HL-60/S4 treated with phorbol 12-myristate 13-acetate at 8.2 ng/mL for 4 days and 3 days (cell line): ENCODE results near the gene ARHGEF12.

Source experiments
- in situ Hi-C: fragments of 300-500 bp; cut with MboI; formaldehyde crosslinking; loops from 2 replicates; pipeline ENCODE4 v1.15.0; 2022; ENCODE audit warnings: low sequenced_read_pairs

The ARHGEF12 gene

GRCh38 chr11:120335908-120336640 lies at the start of gene ARHGEF12:
TSS of gene ARHGEF12 (plus strand) at chr11:120336413. CDS start at chr11:120337244, 831 bp downstream.
- in situ Hi-C loops = no loop called here

DNA sequence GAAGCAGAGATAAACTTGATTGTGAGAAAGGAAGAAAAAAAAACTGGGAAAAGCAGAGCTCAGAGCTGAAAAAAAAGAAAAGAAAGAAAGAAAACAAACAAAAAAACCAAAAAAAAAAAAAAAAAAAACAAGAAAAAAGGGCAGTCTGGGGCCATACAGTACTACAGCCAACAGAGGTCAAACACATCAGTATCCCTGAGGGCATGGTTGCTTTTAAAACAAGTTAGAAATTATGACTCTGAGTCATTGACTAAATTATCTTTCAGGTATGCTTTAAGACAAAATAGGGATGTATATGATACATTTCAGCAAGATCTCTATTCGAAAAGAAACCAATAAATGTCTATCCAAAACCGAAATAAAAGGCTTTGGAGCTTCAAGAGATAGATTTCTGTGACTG lies 48.2 kb upstream of the ARHGEF12 start:
- in situ Hi-C loops = no loop called here

- in situ Hi-C loops = no loop called here
Observed at GRCh38 chr11:120289426-120289825, 46.8 kb upstream of the ARHGEF12 start.

DNA sequence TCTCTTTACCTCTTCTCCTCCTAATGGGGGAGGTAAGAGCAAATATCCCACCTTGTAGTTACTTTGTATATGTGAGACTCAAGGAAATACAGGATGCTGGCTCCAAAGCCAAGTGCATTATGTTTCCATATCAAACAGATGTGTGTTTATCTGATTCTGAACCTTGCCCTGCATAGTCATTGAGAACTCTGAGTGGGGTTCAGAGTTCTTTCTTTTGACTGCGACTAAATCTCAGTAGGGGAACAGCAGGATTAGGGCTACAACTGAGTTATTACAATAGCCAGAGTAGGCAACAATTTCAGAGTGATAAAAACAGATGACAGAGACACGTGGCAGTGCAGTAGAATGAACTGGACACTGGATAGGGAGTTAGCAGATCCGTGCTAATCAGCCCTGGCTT lies 45.3 kb upstream of the ARHGEF12 start:
- in situ Hi-C loops = no loop called here

DNA sequence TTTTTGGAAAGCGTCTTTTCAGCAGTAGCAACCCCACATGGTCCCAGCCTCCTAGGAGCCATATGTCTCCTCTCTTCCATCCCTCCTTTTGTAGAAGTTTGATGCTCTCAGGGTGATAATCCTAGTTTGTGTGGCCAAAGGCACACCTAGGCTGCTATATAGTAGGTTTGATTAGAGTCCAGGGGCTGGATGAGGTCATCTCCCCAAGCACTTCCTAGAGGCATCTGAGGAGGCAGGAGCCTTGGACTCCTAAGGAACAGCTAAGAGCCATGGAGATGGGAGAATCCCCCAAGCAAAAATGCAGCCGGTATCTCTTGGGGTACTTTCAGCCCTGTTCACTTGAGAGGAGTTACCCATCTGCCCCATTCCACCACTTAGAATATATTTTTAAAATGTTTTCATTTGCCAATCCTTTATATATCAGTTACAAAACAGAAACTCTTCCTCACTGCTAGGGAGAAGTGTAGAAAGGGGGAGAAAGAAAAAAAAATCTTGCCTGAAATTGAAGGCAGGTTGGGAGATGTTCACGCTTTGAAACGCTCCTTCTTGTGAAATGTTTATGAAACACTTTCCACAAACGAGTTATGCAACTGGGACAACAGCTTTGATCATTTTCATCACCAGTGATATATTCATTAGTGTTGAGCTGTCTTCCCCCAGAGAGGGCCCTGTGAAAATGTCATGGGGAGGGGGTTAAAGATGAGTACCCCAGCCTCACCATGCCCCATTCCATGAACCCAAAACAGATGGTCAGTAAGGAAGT lies 43.0 kb upstream of the ARHGEF12 start:
- in situ Hi-C loops = no loop called here

DNA sequence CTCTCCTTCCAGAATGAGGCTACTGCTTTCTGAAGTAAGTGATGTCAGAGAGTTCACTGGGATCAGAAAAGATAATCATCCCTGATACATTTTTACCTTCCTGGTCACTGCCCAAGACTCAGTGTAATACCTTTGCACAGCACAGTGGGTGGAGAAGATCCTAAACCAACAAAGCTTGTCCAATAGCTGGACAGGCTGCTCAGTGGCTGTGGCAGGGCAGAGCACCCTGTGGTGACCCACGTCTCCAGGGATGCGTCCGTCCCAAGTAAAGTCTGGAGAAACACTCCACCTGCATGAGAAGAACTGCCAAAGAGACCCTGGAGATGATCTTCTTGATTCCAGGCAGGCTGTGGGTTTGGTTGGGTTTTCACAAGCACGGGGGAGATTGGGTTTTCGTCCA lies 42.1 kb upstream of the ARHGEF12 start:
- in situ Hi-C loops = no loop called here

DNA sequence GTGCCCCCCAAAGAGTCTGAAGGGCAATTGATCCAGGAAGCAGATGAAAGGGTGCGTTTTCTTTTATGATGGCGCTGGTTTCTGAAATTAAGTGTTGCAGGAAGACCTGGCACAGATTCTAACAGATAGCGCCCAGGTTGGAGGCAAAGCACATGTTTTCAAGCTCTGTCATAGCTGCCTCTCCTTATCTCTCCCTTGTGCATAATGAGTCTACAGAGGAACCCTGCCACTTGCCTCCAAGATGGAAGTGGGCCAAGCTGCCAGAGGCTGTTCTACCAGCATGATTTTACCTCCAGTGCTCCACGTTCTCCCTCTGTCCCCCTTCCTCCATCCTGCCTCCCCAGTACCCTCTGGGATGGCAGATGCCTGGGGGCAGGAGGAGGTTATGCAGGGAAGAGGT lies 41.1 kb upstream of the ARHGEF12 start:
- in situ Hi-C loops = no loop called here

- in situ Hi-C loops = no loop called here
Observed at GRCh38 chr11:120296554-120296953, 39.7 kb upstream of the ARHGEF12 start.

DNA sequence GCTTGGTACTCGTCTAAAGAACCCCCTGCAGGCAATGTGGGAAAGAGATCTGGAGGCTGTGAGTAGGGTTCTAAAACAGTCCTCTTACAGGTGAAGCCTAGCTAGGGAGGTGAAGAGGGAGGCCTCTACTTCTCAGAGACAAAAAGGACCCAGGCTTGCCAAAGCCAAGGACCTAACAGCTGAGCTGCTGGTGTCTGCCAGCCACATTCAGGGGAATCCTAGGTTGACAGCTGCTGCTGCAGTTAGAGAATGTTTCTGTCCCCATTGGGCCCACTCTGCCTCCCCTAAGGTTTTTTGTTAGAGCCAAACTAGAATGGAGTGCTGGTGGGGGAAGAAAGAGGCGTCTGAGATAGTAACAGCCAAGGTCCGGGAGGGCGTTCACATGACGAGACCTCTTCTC lies 37.8 kb upstream of the ARHGEF12 start:
- in situ Hi-C loops = no loop called here

- in situ Hi-C loops = loop anchor here (10.0 kb wide), 2 partner anchors 67 to 127 kb away; no protein-coding TSS in a partner anchor
Observed at GRCh38 chr11:120302001-120302805, 34.0 kb upstream of the ARHGEF12 start.

GRCh38 chr11:120303004-120303637 lies 33.1 kb upstream of the ARHGEF12 start:
- in situ Hi-C loops = loop anchor here (10.0 kb wide), 2 partner anchors 68 to 128 kb away; no protein-coding TSS in a partner anchor

GRCh38 chr11:120304526-120304925 lies 31.7 kb upstream of the ARHGEF12 start:
- in situ Hi-C loops = loop anchor here (10.0 kb wide), 2 partner anchors 70 to 130 kb away; no protein-coding TSS in a partner anchor

- in situ Hi-C loops = loop anchor here (10.0 kb wide), 2 partner anchors 70 to 130 kb away; no protein-coding TSS in a partner anchor
Observed at GRCh38 chr11:120305286-120305685, 30.9 kb upstream of the ARHGEF12 start.

DNA sequence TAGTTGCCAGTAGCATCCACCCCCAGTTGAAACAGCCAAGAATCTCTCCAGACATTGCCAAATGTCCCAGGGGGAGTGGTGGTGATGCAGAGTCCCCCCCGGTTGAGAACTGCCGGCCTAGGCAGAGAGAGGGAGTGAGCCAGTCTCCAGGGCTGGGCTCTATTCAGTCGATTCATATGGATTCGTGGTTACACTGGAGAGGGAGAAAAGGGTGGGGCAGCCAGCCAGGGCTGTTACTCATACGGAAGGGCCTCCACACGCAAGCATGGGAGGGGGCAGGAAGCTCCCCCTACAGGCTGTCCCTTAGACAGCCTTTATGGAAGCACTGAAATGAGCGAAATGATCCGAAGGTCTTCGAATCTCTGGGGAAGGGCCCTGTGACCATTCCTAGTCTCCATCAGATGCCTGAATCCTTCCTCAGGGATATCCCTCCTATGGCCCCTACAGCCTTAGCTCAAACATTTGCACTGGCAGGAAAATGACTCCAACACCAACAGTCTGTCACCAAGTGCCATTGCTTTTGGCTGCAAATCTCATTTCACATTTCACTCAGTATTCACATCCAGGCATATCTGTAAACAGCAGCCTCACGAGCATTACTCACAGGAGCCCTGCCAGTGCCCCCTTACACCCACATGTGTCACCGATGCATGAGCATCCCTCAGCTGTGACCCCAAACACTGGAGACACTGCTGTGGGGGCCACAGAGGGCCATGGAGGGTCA lies 29.5 kb upstream of the ARHGEF12 start:
- in situ Hi-C loops = loop anchor here (10.0 kb wide), 2 partner anchors 72 to 132 kb away; no protein-coding TSS in a partner anchor

DNA sequence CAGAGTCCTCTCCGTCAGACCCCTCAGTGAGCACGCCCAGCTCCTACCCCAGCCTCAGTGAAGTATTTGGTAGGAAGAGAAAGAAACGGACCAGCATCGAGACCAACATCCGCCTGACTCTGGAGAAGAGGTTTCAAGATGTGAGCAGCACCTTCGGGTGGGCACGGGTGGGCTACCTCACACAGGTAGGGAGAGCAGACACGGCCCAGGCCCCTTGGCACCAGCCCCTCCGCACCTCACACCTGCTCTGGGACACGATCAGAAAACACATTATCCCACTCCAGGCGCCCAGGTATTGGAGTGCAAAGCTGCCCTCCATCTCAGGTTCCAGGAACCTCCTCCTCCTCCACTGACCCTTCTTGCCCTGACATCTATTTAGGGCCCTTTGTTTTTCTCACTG lies 28.7 kb upstream of the ARHGEF12 start:
- in situ Hi-C loops = loop anchor here (10.0 kb wide), 2 partner anchors 73 to 133 kb away; no protein-coding TSS in a partner anchor

DNA sequence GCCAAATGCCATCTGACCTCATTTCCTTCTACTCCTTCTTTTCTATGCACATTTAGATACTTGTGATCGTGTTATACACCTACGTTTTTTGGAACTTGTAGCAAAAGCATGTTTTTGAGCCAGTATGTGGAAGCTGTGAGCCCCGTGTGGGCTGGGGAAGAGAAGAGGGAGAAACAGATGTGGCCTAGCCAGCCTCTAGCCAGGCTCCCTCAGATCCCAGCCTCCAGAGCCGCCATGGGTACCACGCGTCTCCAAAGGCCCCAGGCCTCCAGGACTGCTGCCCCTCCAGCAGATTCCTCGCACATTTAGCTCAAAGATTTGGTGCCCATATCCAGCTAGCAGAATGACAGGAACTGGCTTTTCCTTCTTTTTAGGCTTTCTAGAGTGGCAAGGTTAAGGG lies 28.1 kb upstream of the ARHGEF12 start:
- in situ Hi-C loops = loop anchor here (10.0 kb wide), 2 partner anchors 73 to 133 kb away; no protein-coding TSS in a partner anchor

- in situ Hi-C loops = no loop called here
Observed at GRCh38 chr11:120310870-120311269, 25.3 kb upstream of the ARHGEF12 start.

DNA sequence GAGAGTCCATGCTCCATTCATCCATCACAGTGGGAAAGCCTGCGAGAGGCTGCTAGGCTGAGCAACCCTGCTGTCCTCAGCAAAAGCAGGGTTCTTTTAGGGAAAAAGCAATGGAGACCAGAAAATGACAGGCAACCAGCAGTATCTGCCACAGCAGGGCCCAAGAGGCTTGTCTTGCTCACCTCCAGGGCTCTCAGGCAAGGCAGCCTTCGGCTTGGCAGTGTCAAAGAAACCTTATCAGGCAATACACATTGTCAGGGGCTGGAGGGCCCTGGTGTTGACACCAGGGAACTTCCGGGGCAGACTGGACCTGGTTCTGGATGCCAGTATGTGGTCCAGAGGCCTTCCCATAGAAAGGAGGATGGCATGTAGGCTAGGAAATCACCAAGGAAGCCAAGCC lies 21.4 kb upstream of the ARHGEF12 start:
- in situ Hi-C loops = no loop called here

DNA sequence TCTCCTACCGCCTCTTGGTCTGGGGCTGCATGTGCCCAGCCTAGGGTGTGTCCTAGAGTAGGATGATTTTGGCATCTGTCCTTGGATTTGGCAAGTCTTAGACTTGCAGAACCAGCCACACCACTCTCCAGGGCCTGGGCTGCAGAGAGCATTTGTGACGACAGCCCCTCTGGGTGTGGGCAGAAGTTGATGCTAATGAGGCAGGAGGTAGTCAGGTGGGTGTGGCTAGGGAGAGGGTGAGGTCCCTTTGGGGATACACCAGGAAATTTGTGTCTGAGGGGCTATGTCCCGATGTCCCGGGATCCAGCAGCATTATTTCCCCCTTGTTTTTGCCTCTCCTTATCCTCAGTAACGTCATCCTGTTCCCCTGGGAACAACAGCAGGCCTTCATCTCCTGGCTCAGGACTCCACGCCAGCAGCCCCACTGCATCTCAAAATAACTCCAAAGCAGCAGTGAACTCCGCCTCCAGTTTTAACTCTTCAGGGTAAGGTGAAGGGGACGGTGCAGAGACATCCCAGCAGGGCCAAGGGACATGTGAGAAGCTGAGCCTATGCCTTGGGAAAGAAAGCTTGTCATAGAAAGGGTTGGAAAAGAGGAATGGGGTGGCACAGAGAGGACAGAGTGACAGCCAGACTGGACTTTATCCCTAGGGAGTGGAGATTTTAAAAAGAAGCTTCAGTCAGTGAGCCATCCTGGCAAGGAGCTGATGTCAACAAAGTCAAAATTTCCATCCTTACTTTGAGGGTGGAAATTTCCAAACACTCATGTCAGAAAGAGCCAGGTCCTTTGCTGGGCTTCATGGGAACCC lies 19.1 kb upstream of the ARHGEF12 start:
- in situ Hi-C loops = no loop called here
